CD4-positive, alpha-beta T cell (primary cell): ENCODE measurements around the gene DNAJC7. TPM values are rescaled to one million over a fixed set of nuclear protein-coding genes. Genes with fewer than 3 reads are reported as not detected.

Experiments used
- ATAC-seq: fragments of 200-7000 bp; cut with Tn5 transposase; one replicate; pipeline ENCODE4 v1.10.0; 2022; ENCODE audit warnings: mild to moderate bottlenecking; ENCODE audit not compliant: poor library complexity
- CTCF ChIA-PET: fragments of 350-600 bp; sonication (Branson Sonifier 250); formaldehyde crosslinking; loops from one replicate; lab custom pipeline; 2021; ENCODE audit warnings: antibody characterized with exemption, inconsistent platforms; lab: Charles Lee
- POLR2A ChIA-PET: fragments of 350-600 bp; sonication (Branson Sonifier 250); formaldehyde crosslinking; loops from one replicate; lab custom pipeline; 2021; ENCODE audit warnings: antibody characterized with exemption, inconsistent platforms; lab: Charles Lee
- DNase-seq, 14 experiments: peaks; one replicate each; pipeline ENCODE4 v3.0.0-alpha.2; 2013 to 2020; ENCODE audit warnings: mixed read lengths in 2 of 14
- H3K27ac ChIP-seq, 2 donors: one replicate each; pipeline versions ENCODE4 v1.5.1 to v1.7.0; 2013; ENCODE audit warnings: low read length in 2 of 2, low read depth in 1 of 2, mild to moderate bottlenecking in 1 of 2
- H3K27me3 ChIP-seq, 2 experiments: 1 replicate in 1 of 2; 2 replicates in 1 of 2; pipeline versions ENCODE4 v1.6.1 to v1.7.0; 2013; ENCODE audit warnings: low read length in 2 of 2, control low read depth in 1 of 2, mild to moderate bottlenecking in 1 of 2, moderate library complexity in 1 of 2; ENCODE audit not compliant: insufficient read depth in 2 of 2, control insufficient read depth in 1 of 2
- H3K36me3 ChIP-seq: one replicate; pipeline ENCODE4 v1.6.1; 2013; ENCODE audit warnings: low read length, control low read depth; ENCODE audit not compliant: insufficient read depth
- H3K4me1 ChIP-seq: one replicate; pipeline ENCODE4 v1.6.1; 2013; ENCODE audit warnings: low read length, control low read depth; ENCODE audit not compliant: insufficient read depth
- H3K4me3 ChIP-seq: one replicate; pipeline ENCODE4 v1.5.1; 2013; ENCODE audit warnings: mild to moderate bottlenecking, low read length, moderate library complexity
- H3K9me3 ChIP-seq, 2 experiments: 1 replicate in 1 of 2; 2 replicates in 1 of 2; pipeline versions ENCODE4 v1.6.1 to v1.7.0; 2013; ENCODE audit warnings: low read length in 2 of 2, mild to moderate bottlenecking in 2 of 2, control low read depth in 1 of 2, moderate library complexity in 1 of 2; ENCODE audit not compliant: control insufficient read depth in 1 of 2, insufficient read depth in 1 of 2
- H3K27ac Mint-ChIP-seq: one replicate; pipeline ENCODE4 v1.8.0; 2020; ENCODE audit warnings: mixed read lengths
- H3K27me3 Mint-ChIP-seq: one replicate; pipeline ENCODE4 v1.8.0; 2021; ENCODE audit warnings: mixed read lengths
- H3K36me3 Mint-ChIP-seq: one replicate; pipeline ENCODE4 v1.8.0; 2021; ENCODE audit warnings: low read depth, mixed read lengths
- H3K4me1 Mint-ChIP-seq: one replicate; pipeline ENCODE4 v1.8.0; 2021; ENCODE audit warnings: low read depth, mixed read lengths
- H3K4me3 Mint-ChIP-seq: one replicate; pipeline ENCODE4 v1.8.0; 2020; ENCODE audit warnings: mild to moderate bottlenecking, mixed read lengths
- H3K9me3 Mint-ChIP-seq: one replicate; pipeline ENCODE4 v1.8.0; 2020; ENCODE audit warnings: mixed read lengths
- intact Hi-C, 2 experiments: fragments of 100-400 bp; cut with DNase I in 1 of 2; cut with micrococcal nuclease in 1 of 2; formaldehyde crosslinking; loops; one replicate each; pipeline versions ENCODE4 v1.15.1 to v1.9.0; 2023 to 2025; cut with DNase I, micrococcal nuclease
- total RNA-seq, 174 experiments: library from RNA in 2 of 174; stranded (reverse) in 2 of 174; gene quantifications; one replicate each; pipeline ENCODE4 v1.2.3 and lab custom pipeline; 2021 to 2026
- TF ChIP-seq, protein P1 (sequence below): fragments of 200-600 bp; IDR thresholded peaks from one replicate; pipeline ENCODE4 v1.8.0; 2022; ENCODE audit warnings: antibody characterized with exemption, mild to moderate bottlenecking

DNAJC7 gene
- total RNA-seq, 2 experiments from 2014 or later, result 117 to 140 TPM

DNA sequence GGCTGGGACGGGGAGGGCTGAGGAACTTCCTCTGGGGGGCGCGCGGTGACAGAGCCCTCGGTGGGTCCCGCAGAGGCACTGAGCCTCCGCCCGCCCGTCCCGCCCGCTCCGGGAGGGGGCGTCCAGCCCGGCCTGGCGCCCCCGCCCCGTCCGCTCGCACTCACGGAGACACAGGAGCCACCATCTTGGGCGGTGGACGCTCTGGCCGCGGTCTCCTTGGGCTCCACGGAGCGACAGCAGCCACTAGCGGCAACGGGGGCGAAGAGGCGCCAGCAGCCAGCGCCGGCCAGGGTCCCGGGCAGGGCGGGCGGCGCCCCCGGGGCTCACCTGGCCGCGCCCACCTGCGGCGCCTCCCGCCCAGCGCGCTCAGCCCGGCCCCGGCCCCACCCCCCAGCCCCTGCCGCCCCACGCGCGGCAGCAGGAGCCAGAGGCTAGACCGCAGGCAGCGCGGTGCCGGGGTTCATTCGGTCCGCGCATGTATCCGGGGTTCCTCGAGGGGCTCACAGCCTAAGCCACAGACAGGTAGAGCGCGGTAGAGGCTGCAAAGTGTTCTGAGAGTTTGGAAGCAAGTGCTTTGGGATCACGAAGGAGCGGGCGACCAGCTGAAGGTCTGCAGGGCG, 33.3 kb upstream of the DNAJC7 start, which contains the start of gene C17orf113:
Gene C17orf113 (minus strand): TSS at position 209 of the 620 bp plus-strand sequence. CDS start 7,225 bp downstream, outside the sequence.
- Mint-ChIP-seq H3K27me3 (peaks cover 38% of the 10 kb centered on the region), H3K9me3 (no peaks in the 10 kb centered on the region), H3K4me1 (peaks cover 17% of the 10 kb centered on the region), H3K36me3 (no peaks in the 10 kb centered on the region), H3K4me3 (peak within 1 kb of the TSS; percentile 85), H3K27ac (no peak within 1 kb of the TSS)
- no peaks in the 10 kb centered on the region for H3K9me3 ChIP-seq
- H3K27ac ChIP-seq, result no peak within 1 kb of the TSS
- DNase-seq (peak; percentile 9 to 73 (median 36)), ATAC-seq (peak; percentile 72)
- peak within 1 kb of the TSS; percentile 54 for H3K4me3 ChIP-seq
- peaks cover 15% of the 10 kb centered on the region for H3K4me1 ChIP-seq
- H3K27me3 ChIP-seq, result peaks cover 6 to 16% of the 10 kb centered on the region in 2 experiments
- intact Hi-C loops, result no loop called here
- H3K36me3 ChIP-seq, result no peaks in the 10 kb centered on the region
- CTCF ChIA-PET, result no interaction called here
- POLR2A ChIA-PET, result interaction anchor here (1.1 to 1.2 kb wide), 2 partner anchors 33 to 84 kb away, joined by 3 read pairs; partner anchors contain the start of genes CNP and DNAJC7
- TF ChIP-seq, protein P1, sequence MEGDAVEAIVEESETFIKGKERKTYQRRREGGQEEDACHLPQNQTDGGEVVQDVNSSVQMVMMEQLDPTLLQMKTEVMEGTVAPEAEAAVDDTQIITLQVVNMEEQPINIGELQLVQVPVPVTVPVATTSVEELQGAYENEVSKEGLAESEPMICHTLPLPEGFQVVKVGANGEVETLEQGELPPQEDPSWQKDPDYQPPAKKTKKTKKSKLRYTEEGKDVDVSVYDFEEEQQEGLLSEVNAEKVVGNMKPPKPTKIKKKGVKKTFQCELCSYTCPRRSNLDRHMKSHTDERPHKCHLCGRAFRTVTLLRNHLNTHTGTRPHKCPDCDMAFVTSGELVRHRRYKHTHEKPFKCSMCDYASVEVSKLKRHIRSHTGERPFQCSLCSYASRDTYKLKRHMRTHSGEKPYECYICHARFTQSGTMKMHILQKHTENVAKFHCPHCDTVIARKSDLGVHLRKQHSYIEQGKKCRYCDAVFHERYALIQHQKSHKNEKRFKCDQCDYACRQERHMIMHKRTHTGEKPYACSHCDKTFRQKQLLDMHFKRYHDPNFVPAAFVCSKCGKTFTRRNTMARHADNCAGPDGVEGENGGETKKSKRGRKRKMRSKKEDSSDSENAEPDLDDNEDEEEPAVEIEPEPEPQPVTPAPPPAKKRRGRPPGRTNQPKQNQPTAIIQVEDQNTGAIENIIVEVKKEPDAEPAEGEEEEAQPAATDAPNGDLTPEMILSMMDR, result no peak

DNA sequence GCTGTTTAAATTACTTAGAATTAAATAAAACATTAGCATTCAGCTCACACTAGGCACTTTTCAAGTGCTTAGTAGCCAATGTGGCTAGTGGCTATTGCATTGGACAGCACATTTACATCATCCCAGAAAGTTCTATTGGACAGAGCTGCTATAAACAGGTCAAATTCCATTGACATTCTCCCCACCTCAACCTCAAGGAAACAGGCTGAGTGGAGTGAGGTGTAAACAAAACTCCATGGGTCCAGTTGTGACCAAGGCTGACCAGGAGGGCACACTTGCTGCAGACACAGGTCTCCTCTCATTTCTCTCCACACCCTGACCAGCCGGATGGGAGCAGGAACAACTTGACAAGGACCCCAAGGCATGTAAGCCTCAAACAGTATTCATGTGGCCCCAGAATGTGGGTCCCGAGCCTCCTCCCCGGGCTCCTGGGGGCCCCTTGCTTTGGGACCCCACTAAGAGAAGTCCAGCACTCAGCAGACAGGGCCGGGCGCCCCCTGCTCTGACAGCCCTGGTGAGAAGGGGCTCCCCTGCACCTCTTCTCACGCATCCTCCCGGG, 32.7 kb upstream of the DNAJC7 start:
- POLR2A ChIA-PET, result interaction anchor here (1.1 kb wide), 1 partner anchor 33 kb away, joined by 3 read pairs; the partner anchor contains the start of gene DNAJC7
- peak overlapping the region; percentile 54 for H3K4me3 ChIP-seq

GRCh38 chr17:42047343-42047742, 30.1 kb upstream of the DNAJC7 start:
- Mint-ChIP-seq H3K27ac (no peak overlapping the region), H3K27me3 (peaks cover 19% of the 10 kb centered on the region), H3K4me3 (no peak overlapping the region), H3K4me1 (peaks cover 17% of the 10 kb centered on the region), H3K36me3 (no peaks in the 10 kb centered on the region), H3K9me3 (no peaks in the 10 kb centered on the region)
- TF ChIP-seq, protein P1, result no peak
- Histone ChIP-seq H3K9me3 (no peaks in the 10 kb centered on the region), H3K4me1 (peaks cover 15% of the 10 kb centered on the region), H3K4me3 (no peak overlapping the region), H3K27me3 (peaks cover 0 to 2% of the 10 kb centered on the region in 2 experiments), H3K27ac (no peak overlapping the region), H3K36me3 (no peaks in the 10 kb centered on the region)
- DNase-seq (no peak), ATAC-seq (no peak)
- POLR2A ChIA-PET, result no interaction called here
- CTCF ChIA-PET, result no interaction called here
- intact Hi-C loops, result no loop called here

More for the DNA sequence above, 32.7 kb upstream of the DNAJC7 start:
- peaks cover 4 to 16% of the 10 kb centered on the region in 2 experiments for H3K27me3 ChIP-seq
- H3K36me3 ChIP-seq, result no peaks in the 10 kb centered on the region
- Mint-ChIP-seq H3K27me3 (peaks cover 33% of the 10 kb centered on the region), H3K36me3 (no peaks in the 10 kb centered on the region), H3K4me3 (peak overlapping the region; percentile 85), H3K27ac (no peak overlapping the region), H3K4me1 (peaks cover 17% of the 10 kb centered on the region), H3K9me3 (no peaks in the 10 kb centered on the region)
- no peaks in the 10 kb centered on the region for H3K9me3 ChIP-seq
- H3K4me1 ChIP-seq, result peaks cover 15% of the 10 kb centered on the region
- H3K27ac ChIP-seq, result no peak overlapping the region
- TF ChIP-seq, protein P1, result no peak
- CTCF ChIA-PET, result no interaction called here
- intact Hi-C loops, result no loop called here
- no peak for DNase-seq
- no peak for ATAC-seq
